Measurements from ENCODE around the gene PTPRN2. TPM values are rescaled to one million over a fixed set of nuclear protein-coding genes. Genes with fewer than 3 reads are reported as not detected.

Gene PTPRN2
- total and polyA plus RNA-seq, 2 of the 8 experiments (the other 6 are each of a cell fraction or from before 2014, with no cell fraction given): 2.6 to 4.5 TPM

- TF ChIP-seq TEAD4 (IDR thresholded peaks at IDR 0.05; ENCODE audit: low read depth, low read length) (no peak), CREB1 (IDR thresholded peaks at IDR 0.05) (peak; percentile 29; the same call in 1 of the 2 replicates), BRCA1 (IDR thresholded peaks at IDR 0.05; ENCODE audit: low read depth, low read length) (no peak), JUND (IDR thresholded peaks at IDR 0.05; ENCODE audit: low read length) (0 out of 2 replicates have a peak, but pooled peaks have one; percentile 25), CEBPB (IDR thresholded peaks at IDR 0.05; ENCODE audit: low read depth, low read length) (peak; percentile 93), SP1 (IDR thresholded peaks at IDR 0.05; ENCODE audit: low read depth, low read length) (peak; percentile 64; the same call in 1 of the 2 replicates), USF2 (IDR thresholded peaks at IDR 0.05; ENCODE audit: low read length) (no peak), CTBP2 (IDR thresholded peaks at IDR 0.05; ENCODE audit: borderline replicate concordance, insufficient read depth, insufficient read length, low read length) (no peak)
Measured at GRCh38 chr7:158469396-158470051, 118.1 kb downstream of the PTPRN2 start (continued).

All from H1 (cell line).